ENCODE measurements around the gene ANXA11. TPM values are rescaled to one million over a fixed set of nuclear protein-coding genes. Genes with fewer than 3 reads are reported as not detected.

ANXA11 gene
- polyA plus RNA-seq, 1 donor from 2014 or later: not detected

GRCh38 chr10:80174641-80175395 lies 30.5 kb downstream of the ANXA11 start:
- Histone ChIP-seq H3K9me2 (ENCODE audit: insufficient read depth, low read length) (no peaks in the 10 kb centered on the region), H3F3A (ENCODE audit: insufficient read depth, low read length, poor library complexity, severe bottlenecking) (no peaks in the 10 kb centered on the region), H3K27me3 (ENCODE audit: insufficient read depth, low read depth, low read length) (no peaks in the 10 kb centered on the region), H2AFZ (ENCODE audit: low read depth, low read length) (no peak overlapping the region), H3K4me2 (ENCODE audit: low read length) (no peak overlapping the region), H3K79me2 (replicated peaks; ENCODE audit: insufficient read depth, low read length) (no peaks in the 10 kb centered on the region), H3K36me3 (ENCODE audit: insufficient read depth, low read length) (no peaks in the 10 kb centered on the region), H4K20me1 (ENCODE audit: insufficient read depth) (no peaks in the 10 kb centered on the region), H3K9ac (ENCODE audit: low read length) (no peak overlapping the region), H3K9me3 (ENCODE audit: low read length) (no peaks in the 10 kb centered on the region), H3K27ac (ENCODE audit: low read length) (no peak overlapping the region), H3K4me3 (ENCODE audit: low read length) (no peak overlapping the region)
- TF ChIP-seq MXI1 (conservative IDR thresholded peaks at IDR 0.05; ENCODE audit: poor library complexity, severe bottlenecking) (no peak), SMC3 (conservative IDR thresholded peaks at IDR 0.05; ENCODE audit: poor library complexity) (no peak), TAF1 (IDR thresholded peaks at IDR 0.05; ENCODE audit: low read depth) (no peak), RAD21 (conservative IDR thresholded peaks at IDR 0.05) (no peak), EZH2 (IDR thresholded peaks at IDR 0.05; ENCODE audit: borderline replicate concordance, insufficient read depth, low read length, poor library complexity, severe bottlenecking) (no peak), POLR2AphosphoS5 (IDR thresholded peaks at IDR 0.05) (no peak)
- TF ChIP-seq, protein P1, sequence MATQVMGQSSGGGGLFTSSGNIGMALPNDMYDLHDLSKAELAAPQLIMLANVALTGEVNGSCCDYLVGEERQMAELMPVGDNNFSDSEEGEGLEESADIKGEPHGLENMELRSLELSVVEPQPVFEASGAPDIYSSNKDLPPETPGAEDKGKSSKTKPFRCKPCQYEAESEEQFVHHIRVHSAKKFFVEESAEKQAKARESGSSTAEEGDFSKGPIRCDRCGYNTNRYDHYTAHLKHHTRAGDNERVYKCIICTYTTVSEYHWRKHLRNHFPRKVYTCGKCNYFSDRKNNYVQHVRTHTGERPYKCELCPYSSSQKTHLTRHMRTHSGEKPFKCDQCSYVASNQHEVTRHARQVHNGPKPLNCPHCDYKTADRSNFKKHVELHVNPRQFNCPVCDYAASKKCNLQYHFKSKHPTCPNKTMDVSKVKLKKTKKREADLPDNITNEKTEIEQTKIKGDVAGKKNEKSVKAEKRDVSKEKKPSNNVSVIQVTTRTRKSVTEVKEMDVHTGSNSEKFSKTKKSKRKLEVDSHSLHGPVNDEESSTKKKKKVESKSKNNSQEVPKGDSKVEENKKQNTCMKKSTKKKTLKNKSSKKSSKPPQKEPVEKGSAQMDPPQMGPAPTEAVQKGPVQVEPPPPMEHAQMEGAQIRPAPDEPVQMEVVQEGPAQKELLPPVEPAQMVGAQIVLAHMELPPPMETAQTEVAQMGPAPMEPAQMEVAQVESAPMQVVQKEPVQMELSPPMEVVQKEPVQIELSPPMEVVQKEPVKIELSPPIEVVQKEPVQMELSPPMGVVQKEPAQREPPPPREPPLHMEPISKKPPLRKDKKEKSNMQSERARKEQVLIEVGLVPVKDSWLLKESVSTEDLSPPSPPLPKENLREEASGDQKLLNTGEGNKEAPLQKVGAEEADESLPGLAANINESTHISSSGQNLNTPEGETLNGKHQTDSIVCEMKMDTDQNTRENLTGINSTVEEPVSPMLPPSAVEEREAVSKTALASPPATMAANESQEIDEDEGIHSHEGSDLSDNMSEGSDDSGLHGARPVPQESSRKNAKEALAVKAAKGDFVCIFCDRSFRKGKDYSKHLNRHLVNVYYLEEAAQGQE (IDR thresholded peaks at IDR 0.05; ENCODE audit: borderline replicate concordance): no peak

GRCh38 chr10:80173466-80173865 lies 31.9 kb downstream of the ANXA11 start:
- Histone ChIP-seq H3K4me3 (ENCODE audit: low read length) (no peak overlapping the region), H3K9ac (ENCODE audit: low read length) (no peak overlapping the region), H3K27me3 (ENCODE audit: insufficient read depth, low read depth, low read length) (no peaks in the 10 kb centered on the region), H3K9me3 (ENCODE audit: low read length) (no peaks in the 10 kb centered on the region), H2AFZ (ENCODE audit: low read depth, low read length) (no peak overlapping the region), H3K4me2 (ENCODE audit: low read length) (no peak overlapping the region), H3K36me3 (ENCODE audit: insufficient read depth, low read length) (no peaks in the 10 kb centered on the region), H3K27ac (ENCODE audit: low read length) (no peak overlapping the region), H3K79me2 (replicated peaks; ENCODE audit: insufficient read depth, low read length) (no peaks in the 10 kb centered on the region), H3K9me2 (ENCODE audit: insufficient read depth, low read length) (no peaks in the 10 kb centered on the region), H3F3A (ENCODE audit: insufficient read depth, low read length, poor library complexity, severe bottlenecking) (no peaks in the 10 kb centered on the region), H4K20me1 (ENCODE audit: insufficient read depth) (no peaks in the 10 kb centered on the region)
- TF ChIP-seq POLR2AphosphoS5 (IDR thresholded peaks at IDR 0.05) (no peak), EZH2 (IDR thresholded peaks at IDR 0.05; ENCODE audit: borderline replicate concordance, insufficient read depth, low read length, poor library complexity, severe bottlenecking) (no peak), TAF1 (IDR thresholded peaks at IDR 0.05; ENCODE audit: low read depth) (no peak), EP300 (conservative IDR thresholded peaks at IDR 0.05; ENCODE audit: poor library complexity, severe bottlenecking) (no peak), MXI1 (conservative IDR thresholded peaks at IDR 0.05; ENCODE audit: poor library complexity, severe bottlenecking) (no peak), SMC3 (conservative IDR thresholded peaks at IDR 0.05; ENCODE audit: poor library complexity) (no peak), RAD21 (conservative IDR thresholded peaks at IDR 0.05) (no peak)
- TF ChIP-seq, protein P2, sequence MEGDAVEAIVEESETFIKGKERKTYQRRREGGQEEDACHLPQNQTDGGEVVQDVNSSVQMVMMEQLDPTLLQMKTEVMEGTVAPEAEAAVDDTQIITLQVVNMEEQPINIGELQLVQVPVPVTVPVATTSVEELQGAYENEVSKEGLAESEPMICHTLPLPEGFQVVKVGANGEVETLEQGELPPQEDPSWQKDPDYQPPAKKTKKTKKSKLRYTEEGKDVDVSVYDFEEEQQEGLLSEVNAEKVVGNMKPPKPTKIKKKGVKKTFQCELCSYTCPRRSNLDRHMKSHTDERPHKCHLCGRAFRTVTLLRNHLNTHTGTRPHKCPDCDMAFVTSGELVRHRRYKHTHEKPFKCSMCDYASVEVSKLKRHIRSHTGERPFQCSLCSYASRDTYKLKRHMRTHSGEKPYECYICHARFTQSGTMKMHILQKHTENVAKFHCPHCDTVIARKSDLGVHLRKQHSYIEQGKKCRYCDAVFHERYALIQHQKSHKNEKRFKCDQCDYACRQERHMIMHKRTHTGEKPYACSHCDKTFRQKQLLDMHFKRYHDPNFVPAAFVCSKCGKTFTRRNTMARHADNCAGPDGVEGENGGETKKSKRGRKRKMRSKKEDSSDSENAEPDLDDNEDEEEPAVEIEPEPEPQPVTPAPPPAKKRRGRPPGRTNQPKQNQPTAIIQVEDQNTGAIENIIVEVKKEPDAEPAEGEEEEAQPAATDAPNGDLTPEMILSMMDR (IDR thresholded peaks at IDR 0.05; ENCODE audit: poor library complexity, severe bottlenecking): no peak
- TF ChIP-seq, protein P1 (IDR thresholded peaks at IDR 0.05; ENCODE audit: borderline replicate concordance): no peak
